HG02763 (cell line): Measurements from ENCODE around the gene VPS37C.
A peak's percentile ranks its signal among the peaks of the same experiment; 100 is the strongest.

Source experiments
- ATAC-seq: cut with Tn5 transposase; IDR thresholded peaks from one replicate; pipeline ENCODE4 v1.9.1; 2021; ENCODE audit warnings: mild to moderate bottlenecking, moderate library complexity; ENCODE audit not compliant: unreplicated experiment

The VPS37C gene

DNA sequence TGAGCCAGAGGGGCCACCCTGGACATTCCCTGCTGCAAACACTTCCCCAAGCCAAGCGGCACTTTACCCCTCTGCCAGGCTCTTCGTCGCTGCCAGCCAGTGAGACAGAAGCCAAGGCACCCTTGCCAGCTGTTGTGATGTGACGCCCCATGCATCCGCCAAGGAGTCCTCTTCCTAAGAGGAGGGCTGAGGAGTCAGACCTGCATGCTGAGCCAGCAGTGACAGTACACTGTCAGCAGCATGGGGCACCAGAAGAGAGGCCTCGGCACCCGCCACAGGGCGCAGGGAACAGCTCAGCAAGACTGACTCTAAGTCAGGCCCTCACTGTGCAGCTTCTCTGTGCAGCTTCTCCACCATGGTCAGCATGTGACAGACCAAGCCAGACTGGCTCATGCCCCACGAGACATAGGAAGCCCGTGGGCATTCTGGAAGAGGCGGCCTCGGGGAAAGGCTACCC lies 26.4 kb downstream of the VPS37C start:
- no peak for ATAC-seq

DNA sequence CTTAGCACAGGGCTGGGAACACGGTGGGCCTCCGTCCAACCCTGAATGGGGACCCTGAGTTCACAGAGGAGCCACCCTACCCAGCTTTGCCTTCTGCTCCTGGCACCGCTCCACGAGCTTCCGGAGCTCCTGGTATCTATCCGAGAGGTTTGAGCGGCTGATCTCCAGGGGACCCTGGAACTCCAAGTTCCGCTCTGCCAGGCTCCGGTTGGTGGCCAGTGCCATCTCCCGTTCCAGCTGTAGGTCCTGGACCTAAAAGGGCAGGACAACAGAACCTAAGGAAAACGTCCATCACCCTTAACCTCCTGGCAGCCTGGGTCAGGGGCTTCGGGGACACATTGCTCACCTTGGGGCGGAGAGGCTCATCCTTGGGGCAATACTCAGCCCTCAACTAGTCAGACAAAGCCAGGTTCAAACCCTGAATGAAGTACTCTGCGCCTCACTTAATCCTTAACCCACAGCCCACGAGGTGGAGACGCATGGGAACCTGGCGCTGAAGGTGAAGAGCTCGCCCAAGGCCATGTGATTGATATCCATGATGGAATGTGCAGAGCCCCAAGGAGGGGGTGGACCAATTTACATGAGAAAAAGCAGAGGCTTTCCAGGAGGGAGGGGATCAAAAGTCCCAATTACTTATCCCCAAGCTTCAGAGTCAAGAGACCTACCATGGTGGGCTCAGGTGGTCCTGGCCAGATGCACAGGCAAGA lies 27.1 kb downstream of the VPS37C start:
- ATAC-seq = no peak

DNA sequence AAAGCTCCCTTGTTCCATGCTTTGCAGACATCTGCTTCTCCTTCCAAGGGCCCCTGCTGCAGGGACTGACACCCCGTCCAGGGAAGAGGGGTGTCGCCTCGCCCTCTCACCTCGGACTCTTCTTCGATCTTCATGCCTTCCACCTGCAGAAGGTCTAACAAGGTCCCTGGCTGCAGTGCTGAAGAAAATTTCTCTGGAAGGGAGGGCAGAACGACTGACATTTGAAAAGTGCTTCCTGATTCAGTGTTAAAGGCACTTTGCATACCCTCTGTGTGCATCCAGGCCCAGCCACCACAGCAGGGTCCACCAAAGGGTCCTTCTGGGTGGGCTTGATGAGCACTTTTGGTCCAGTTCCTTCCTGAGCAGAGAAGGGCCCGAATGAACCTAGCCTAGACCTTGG lies 28.1 kb downstream of the VPS37C start:
- ATAC-seq = no peak

DNA sequence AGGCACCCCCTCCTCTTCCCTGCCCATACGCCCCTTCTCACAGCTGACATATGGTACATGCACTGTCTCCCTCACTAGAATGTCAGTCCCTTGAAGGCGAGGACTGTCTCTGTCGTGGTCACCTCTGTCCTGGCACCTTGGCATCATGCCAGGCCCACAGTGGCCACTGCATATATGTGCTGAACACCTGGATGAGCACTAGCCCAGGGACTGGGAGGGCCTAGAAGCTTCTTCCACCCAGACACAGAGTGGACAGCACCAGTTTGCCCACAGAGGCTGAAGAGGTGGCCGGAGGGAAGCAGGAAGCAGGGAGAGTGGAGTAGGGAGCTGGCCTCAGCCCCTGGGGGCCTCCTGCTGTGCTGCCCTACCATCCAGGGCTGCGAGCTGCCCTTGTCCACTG lies 28.6 kb downstream of the VPS37C start:
- ATAC-seq = no peak

DNA sequence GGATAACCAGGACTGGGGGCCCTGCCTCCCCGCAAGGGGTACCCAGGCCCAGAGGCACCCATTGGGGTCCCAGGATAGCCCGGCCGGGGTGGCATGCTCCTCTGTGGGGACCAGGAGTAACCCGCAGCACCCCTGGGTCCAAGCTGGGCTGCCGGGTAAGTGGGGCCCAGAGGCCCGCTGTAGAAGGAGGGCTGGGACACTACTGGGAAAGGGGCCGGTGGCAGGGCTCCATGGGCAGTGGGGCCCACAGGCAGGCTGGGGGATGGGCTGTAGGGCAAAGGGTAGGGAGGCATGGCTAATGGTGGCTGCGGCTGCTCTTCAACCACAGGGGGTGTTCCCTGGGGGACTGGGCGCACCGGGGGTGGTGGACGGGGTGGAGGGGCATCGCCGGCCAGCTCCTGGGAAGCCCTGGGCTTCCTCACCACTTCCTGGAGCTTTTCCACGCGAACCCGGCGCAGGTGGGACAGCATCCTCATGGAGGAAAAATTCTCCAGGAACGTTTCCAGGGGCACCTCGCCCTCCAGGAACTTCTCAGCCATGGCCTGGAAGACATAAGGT lies 29.1 kb downstream of the VPS37C start:
- no peak for ATAC-seq

DNA sequence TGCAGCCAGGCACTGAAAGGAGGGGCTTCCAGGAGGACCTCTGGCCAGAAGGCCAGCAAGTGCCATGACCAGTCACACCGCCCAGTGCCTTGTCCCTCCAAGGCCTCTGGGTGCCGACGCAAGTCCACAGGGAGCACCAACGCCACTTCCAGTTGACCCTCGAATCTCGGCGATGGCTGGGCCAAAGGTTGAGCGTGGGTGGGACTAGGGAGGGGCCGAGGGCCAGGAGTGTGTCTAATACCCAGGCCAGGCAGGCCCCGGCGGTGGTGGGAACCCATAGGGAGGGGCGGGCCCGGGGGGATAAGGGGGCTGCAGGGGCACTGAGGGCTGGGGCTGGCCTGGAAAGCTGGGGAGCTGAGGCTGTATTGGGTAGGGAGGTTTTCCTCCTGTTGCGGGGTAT lies 29.6 kb downstream of the VPS37C start:
- ATAC-seq = no peak

- ATAC-seq = no peak
Observed at GRCh38 chr11:61131186-61131585, 30.0 kb downstream of the VPS37C start.

DNA sequence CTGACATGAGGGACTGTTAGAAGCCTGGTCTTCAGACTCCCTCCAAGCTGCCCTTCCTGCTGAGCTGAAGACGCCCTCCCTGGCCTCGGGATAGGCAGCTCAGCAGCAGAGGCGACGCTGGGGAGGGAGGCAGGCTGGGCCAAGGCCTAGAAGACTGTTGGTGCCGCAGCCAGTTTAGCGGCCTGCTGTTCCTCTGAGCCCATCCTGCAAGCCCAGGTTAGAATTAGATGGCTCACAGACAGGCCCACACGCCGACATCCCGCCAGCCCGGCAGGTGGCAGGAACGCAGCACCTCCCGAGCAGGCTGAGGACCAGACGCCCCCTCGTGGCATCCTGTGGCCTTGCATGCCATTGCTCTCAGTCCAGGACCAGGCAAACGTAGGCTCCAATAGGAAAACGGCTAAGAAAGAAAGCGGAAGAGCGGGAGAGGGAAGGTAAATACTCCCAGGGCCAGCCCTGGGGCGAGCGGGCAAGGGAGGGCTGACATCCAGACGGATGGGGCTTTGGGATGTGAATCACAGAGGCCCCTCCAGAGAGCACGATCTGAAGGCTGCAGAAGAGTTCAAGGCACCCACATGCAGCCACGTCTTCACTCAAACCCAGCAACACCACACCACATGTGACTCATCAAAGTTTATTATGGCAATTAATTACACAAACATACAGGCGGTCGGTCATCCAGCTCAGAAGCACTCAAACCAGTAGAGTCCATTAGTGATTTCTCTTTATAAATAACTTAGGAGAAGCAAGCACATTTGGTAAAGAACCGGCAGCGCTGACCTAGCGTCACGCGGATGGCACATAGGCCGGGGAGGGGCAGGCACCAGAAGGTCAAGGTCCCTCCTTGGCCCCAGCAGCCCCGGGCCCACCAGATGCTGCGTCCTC lies 31.3 kb downstream of the VPS37C start:
- peak; percentile 77 for ATAC-seq

DNA sequence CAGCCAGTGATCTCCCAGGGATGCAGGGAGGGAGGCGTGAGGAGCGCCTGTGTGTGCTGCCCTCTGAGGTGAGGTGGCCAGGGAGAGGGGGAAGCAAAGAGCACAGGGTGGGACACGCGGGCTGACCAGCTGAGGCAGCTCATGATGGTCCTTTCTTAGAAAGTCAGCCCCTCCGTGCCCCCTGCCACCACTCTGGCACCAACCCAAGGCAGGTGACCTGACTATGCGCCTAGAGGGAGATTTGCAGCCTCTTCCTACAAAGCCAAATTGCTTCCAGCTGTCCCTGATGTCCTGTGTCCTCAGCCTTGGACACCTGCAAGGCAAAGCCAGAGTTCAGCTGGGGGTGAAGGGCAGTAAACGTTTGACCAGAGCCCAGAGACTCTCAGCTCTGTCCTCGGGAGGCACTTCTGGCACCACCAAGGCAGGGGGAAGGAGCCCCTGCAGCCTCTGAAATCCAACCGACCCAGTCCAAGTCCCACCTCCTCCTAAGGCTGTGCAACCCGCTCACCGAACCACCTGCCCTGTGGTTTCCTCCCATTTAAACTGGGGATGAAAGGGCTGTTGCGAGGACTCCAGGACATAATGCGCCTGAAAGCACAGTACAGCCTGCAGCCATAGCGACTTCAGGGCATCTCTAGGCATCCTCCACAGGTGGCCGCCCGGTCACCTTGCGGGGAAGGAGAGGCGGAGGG lies 32.1 kb downstream of the VPS37C start:
- no peak for ATAC-seq

GRCh38 chr11:61127991-61128390 lies 33.2 kb downstream of the VPS37C start:
- no peak for ATAC-seq

GRCh38 chr11:61126256-61126655 lies 35.0 kb downstream of the VPS37C start:
- ATAC-seq = no peak

DNA sequence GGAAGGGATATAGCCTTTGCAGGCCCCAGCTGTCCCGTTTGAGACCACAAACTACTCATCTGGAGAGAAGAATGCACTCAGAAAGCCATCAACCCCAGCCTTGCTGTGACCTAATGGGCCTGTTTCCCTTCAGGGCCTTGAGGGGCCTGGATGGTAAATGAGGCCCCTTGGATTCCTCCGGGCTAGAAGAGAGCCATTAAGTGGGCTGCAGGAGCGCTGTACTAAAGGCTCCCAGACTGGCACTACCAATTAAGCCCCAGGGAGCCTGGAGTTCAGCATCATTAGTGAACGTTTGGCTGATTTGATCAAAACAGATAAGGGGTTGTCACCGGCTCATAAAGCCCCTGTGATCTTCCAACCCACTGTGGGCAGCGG lies 35.9 kb downstream of the VPS37C start:
- ATAC-seq = no peak

DNA sequence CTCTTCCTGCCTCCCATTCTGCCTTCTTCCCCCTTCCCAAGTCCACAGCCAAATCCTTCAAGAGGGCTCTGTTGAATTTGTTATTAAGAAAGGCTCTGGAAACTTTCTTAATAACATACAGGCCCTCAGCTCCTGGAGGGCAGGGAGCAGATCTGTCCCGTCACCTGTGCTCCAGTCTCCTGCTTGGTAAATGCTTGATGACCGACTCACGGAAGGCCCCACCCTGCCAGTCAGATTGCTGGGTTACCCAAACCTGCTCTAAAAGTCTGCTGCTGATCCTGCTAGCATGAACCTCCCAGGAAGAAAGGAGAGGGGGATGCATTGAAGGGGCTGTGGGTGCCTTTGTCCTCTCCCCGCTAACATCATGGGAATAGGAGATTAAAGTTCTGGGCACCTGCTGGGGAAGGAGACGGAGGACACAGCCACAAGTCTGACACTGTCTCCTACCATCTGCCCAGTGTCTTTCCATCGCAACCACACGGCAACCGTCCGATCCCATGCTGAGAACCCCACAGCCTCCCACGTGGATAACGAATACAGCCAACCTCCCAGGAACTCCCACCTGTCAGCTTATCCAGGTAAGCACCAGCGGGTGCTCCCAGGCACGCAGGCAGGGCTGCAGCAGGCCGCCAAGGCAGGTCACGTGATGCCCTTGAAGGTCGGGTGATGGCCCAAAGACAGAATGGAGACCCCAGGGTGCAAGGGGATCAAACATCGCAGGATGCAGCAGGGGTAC lies 36.5 kb downstream of the VPS37C start:
- ATAC-seq = no peak

GRCh38 chr11:61123775-61124571 lies 37.3 kb downstream of the VPS37C start:
- no peak for ATAC-seq

DNA sequence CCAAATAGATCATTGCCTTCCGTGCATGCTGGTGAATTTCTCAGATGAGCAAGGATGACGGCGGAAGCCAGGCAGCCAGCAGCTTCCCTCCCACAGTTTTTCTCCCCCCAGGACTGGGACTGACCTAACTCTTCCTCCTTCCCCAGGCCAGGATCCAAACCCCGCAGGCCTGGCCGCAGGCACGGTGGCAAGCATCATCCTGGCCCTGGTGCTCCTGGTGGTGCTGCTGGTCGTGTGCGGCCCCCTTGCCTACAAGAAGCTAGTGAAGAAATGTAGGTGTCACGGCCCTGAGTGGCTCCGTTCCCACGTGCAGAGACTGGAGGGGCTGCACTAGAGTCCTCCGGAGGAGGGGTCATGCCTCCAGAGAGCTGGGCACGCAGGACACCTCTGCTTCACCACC lies 38.5 kb downstream of the VPS37C start:
- ATAC-seq = no peak

- ATAC-seq = no peak
Observed at GRCh38 chr11:61121917-61122316, 39.3 kb downstream of the VPS37C start.

GRCh38 chr11:61121192-61121831 lies 39.9 kb downstream of the VPS37C start:
- no peak for ATAC-seq

- no peak for ATAC-seq
Observed at GRCh38 chr11:61120706-61121191, 40.5 kb downstream of the VPS37C start.

DNA sequence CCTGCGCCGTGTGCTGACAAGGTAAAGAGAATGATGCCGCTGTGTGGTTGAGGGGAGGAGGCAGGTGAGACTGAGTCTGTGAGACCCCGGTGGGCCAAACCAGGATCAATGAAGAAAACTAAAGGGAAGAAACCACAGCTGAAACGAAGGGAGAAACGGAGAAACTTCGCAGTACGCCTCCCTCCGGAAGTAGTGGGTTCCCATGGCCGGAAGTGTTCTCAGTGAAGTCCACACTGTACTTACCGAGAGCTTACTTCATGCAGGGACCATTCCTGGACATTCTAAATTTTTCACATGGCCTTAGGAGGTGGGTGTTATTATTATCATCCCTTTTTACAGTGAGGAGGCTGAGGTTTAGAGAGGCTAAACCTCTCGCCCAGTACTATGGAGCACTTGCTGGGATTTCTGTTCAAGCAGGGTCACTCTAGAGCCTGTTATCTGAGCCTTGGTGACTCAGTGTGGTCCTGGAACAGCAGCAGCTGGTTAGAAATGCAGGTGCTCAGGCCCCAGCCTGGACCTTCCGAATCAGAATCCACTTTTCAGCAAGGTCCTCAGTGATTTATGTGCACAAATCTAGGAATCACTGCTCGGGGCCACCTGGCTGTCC lies 41.0 kb downstream of the VPS37C start:
- ATAC-seq = no peak
